GM10847 (cell line): ENCODE measurements around the gene VSTM2L.

Experiments used
- POLR2A ChIP-seq: IDR thresholded peaks from 2 replicates; pipeline ENCODE4 v1.6.1; 2011; ENCODE audit not compliant: insufficient read length; ENCODE audit errors: extremely low read depth

VSTM2L gene

GRCh38 chr20:37875460-37876175 is 27.3 kb upstream of the VSTM2L start:
- no peak for TF ChIP-seq POLR2A

- no peak for TF ChIP-seq POLR2A
These were observed 26.1 kb upstream of the VSTM2L start for GRCh38 chr20:37876863-37877262.

- no peak for TF ChIP-seq POLR2A
These were observed 24.8 kb upstream of the VSTM2L start for GRCh38 chr20:37877832-37878772.

GRCh38 chr20:37878835-37879599 is 23.9 kb upstream of the VSTM2L start:
- no peak for TF ChIP-seq POLR2A

GRCh38 chr20:37879843-37880242 is 23.1 kb upstream of the VSTM2L start:
- no peak for TF ChIP-seq POLR2A

- TF ChIP-seq POLR2A, result no peak
These were observed 22.0 kb upstream of the VSTM2L start for GRCh38 chr20:37880726-37881591.

GRCh38 chr20:37881601-37882343 is 21.2 kb upstream of the VSTM2L start:
- TF ChIP-seq POLR2A, result no peak

GRCh38 chr20:37882961-37883712 is 19.8 kb upstream of the VSTM2L start:
- no peak for TF ChIP-seq POLR2A

GRCh38 chr20:37885042-37885441 is 17.9 kb upstream of the VSTM2L start:
- TF ChIP-seq POLR2A, result no peak

GRCh38 chr20:37885593-37886503 is 17.1 kb upstream of the VSTM2L start:
- TF ChIP-seq POLR2A, result no peak

GRCh38 chr20:37886851-37887297 is 16.1 kb upstream of the VSTM2L start:
- TF ChIP-seq POLR2A, result no peak

GRCh38 chr20:37888641-37889040 is 14.3 kb upstream of the VSTM2L start:
- TF ChIP-seq POLR2A, result no peak
